GM18519 (cell line): ENCODE results near the gene PRR5.
"Not testable (repeated sequence)": the region's sequence is repeated elsewhere in the genome, so short reads cannot be mapped to it uniquely, and the experiment has no call there.

Experiments used
- ATAC-seq: cut with Tn5 transposase; IDR thresholded peaks from one replicate; pipeline ENCODE4 v1.9.1; 2021; ENCODE audit warnings: mild to moderate bottlenecking, moderate library complexity; ENCODE audit not compliant: unreplicated experiment, low FRiP score

Gene PRR5

GRCh38 chr22:44672632-44673031 is 29.4 kb upstream of the PRR5 start:
- no peak for ATAC-seq

GRCh38 chr22:44673406-44673805 is 28.6 kb upstream of the PRR5 start:
- no peak for ATAC-seq

GRCh38 chr22:44676066-44676440 is 26.0 kb upstream of the PRR5 start:
- not testable (repeated sequence) for ATAC-seq

GRCh38 chr22:44676441-44677352 is 25.3 kb upstream of the PRR5 start:
- ATAC-seq, result no peak

- no peak for ATAC-seq
Observed at GRCh38 chr22:44677353-44677840, 24.6 kb upstream of the PRR5 start.

GRCh38 chr22:44677871-44678555 is 24.0 kb upstream of the PRR5 start:
- ATAC-seq, result no peak

- no peak for ATAC-seq
Observed at GRCh38 chr22:44678556-44679305, 23.3 kb upstream of the PRR5 start.

GRCh38 chr22:44679306-44679647 is 22.7 kb upstream of the PRR5 start:
- ATAC-seq, result not testable (repeated sequence)

- no peak for ATAC-seq
Observed at GRCh38 chr22:44680058-44680457, 21.9 kb upstream of the PRR5 start.

GRCh38 chr22:44680481-44680894 is 21.5 kb upstream of the PRR5 start:
- no peak for ATAC-seq

GRCh38 chr22:44682556-44683168 is 19.3 kb upstream of the PRR5 start:
- no peak for ATAC-seq

- ATAC-seq, result no peak
Observed at GRCh38 chr22:44683237-44683636, 18.8 kb upstream of the PRR5 start.

GRCh38 chr22:44683881-44684280 is 18.1 kb upstream of the PRR5 start:
- no peak for ATAC-seq

- ATAC-seq, result peak; percentile 43
Observed at GRCh38 chr22:44684506-44685383, 17.3 kb upstream of the PRR5 start.

GRCh38 chr22:44685384-44686056 is 16.5 kb upstream of the PRR5 start:
- no peak for ATAC-seq

- ATAC-seq, result no peak
Observed at GRCh38 chr22:44686873-44687600, 15.0 kb upstream of the PRR5 start.

GRCh38 chr22:44689173-44689572 is 12.8 kb upstream of the PRR5 start:
- no peak for ATAC-seq

- ATAC-seq, result no peak
Observed at GRCh38 chr22:44689915-44690524, 12.0 kb upstream of the PRR5 start.
